ENCODE measurements around the gene SLC35G4. TPM values are rescaled to one million over a fixed set of nuclear protein-coding genes. Genes with fewer than 3 reads are reported as not detected.

Gene SLC35G4
- total and polyA plus RNA-seq, 2 of the 13 experiments (the other 11 are each of a cell fraction or from before 2014, with no cell fraction given): not detected

- Histone ChIP-seq H2AFZ (ENCODE audit: low read length) (no peak overlapping the region), H3K4me2 (ENCODE audit: low read depth, low read length) (no peak overlapping the region), H3K79me2 (ENCODE audit: insufficient read depth, low read length) (no peaks in the 10 kb centered on the region), H3K27ac (ENCODE audit: extremely low read length, insufficient read depth, low read length) (no peak overlapping the region), H3K9me3 (ENCODE audit: low read length) (no peaks in the 10 kb centered on the region), H3K4me1 (ENCODE audit: insufficient read depth, low read length) (no peaks in the 10 kb centered on the region), H3K9ac (ENCODE audit: insufficient read depth, low read depth, low read length) (no peak overlapping the region), H3K4me3 (replicated peaks in 1 of 3; ENCODE audit: insufficient read depth in 1 of 3, low read depth in 2 of 3, low read length in 3 of 3) (no peak overlapping the region), H3K27me3 (ENCODE audit: control insufficient read depth in 1 of 2, insufficient read depth in 2 of 2, low read length in 2 of 2) (peaks cover 1 to 20% of the 10 kb centered on the region in 2 experiments; a peak in 2 of 5 replicates), H4K20me1 (ENCODE audit: insufficient read depth, low read length) (no peaks in the 10 kb centered on the region), H3K36me3 (replicated peaks in 1 of 2; ENCODE audit: control insufficient read depth in 1 of 2, insufficient read depth in 2 of 2, low read length in 2 of 2) (no peaks in the 10 kb centered on the region)
- ATAC-seq (no peak), DNase-seq (ENCODE audit: low spot score) (no peak), FAIRE-seq (no peak)
- ChIA-PET CTCF (ENCODE audit: low intra/inter-chr PET ratio, low total read pairs) (no interaction called here), POLR2A (no interaction called here)
- intact Hi-C loops (cut with micrococcal nuclease; ENCODE audit: unreplicated experiment): no loop called here
- 0% methylated on average over 4 of the region's 5 CpGs for WGBS (ENCODE audit: low lambda C conversion rate)
- no TSS peak for BruUV-seq (replicated peaks)
- in situ Hi-C loops (cut with HindIII; ENCODE audit: extremely low pct_ligation_motif_present, low pct_unique_long_range_greater_than_20kb): no loop called here
- TF ChIP-seq ZNF775 (CRISPR knock-in tag; IDR thresholded peaks at IDR 0.05; ENCODE audit: borderline replicate concordance) (no peak), JUN (CRISPR knock-in tag; IDR thresholded peaks at IDR 0.05) (no peak), KLF12 (CRISPR knock-in tag; IDR thresholded peaks at IDR 0.05; ENCODE audit: borderline replicate concordance) (no peak), BCL3 (CRISPR knock-in tag; IDR thresholded peaks at IDR 0.05) (no peak), ZNF235 (CRISPR knock-in tag; IDR thresholded peaks at IDR 0.05; ENCODE audit: borderline replicate concordance) (no peak), JDP2 (CRISPR knock-in tag; IDR thresholded peaks at IDR 0.05; ENCODE audit: borderline replicate concordance) (no peak), ZNF737 (CRISPR knock-in tag; IDR thresholded peaks at IDR 0.05; ENCODE audit: borderline replicate concordance) (no peak), ZNF333 (CRISPR knock-in tag; IDR thresholded peaks at IDR 0.05; ENCODE audit: borderline replicate concordance) (no peak), ZNF446 (CRISPR knock-in tag; IDR thresholded peaks at IDR 0.05) (no peak), ZSCAN29 (CRISPR knock-in tag; conservative IDR thresholded peaks at IDR 0.05) (no peak), SOX6 (IDR thresholded peaks at IDR 0.05) (no peak), SOX6 (CRISPR knock-in tag; IDR thresholded peaks at IDR 0.05) (no peak), NFAT5 (CRISPR knock-in tag; IDR thresholded peaks at IDR 0.05) (no peak), NFE2L1 (CRISPR knock-in tag; IDR thresholded peaks at IDR 0.05; ENCODE audit: borderline replicate concordance) (no peak), TBX3 (IDR thresholded peaks at IDR 0.05; ENCODE audit: borderline replicate concordance) (no peak), SP140L (CRISPR knock-in tag; IDR thresholded peaks at IDR 0.05; ENCODE audit: borderline replicate concordance) (no peak), ZNF724P (CRISPR knock-in tag; IDR thresholded peaks at IDR 0.05; ENCODE audit: borderline replicate concordance) (no peak), ZBTB43 (CRISPR knock-in tag; conservative IDR thresholded peaks at IDR 0.05) (no peak)
These were observed 43.0 kb upstream of the SLC35G4 start for GRCh38 chr18:11566236-11566965.

Data from HepG2 (cell line).